DOHH2 (cell line): Measurements from ENCODE around the gene ASL.

Experiments
- EZH2phosphoT487 ChIP-seq: fragments of 200-600 bp; sonication (generic); IDR thresholded peaks from 2 replicates; pipeline ENCODE4 v1.6.1; 2017; ENCODE audit warnings: borderline replicate concordance, mild to moderate bottlenecking, antibody characterized with exemption, low read length, moderate library complexity, mixed read lengths
- TF ChIP-seq, protein P1 (sequence below): fragments of 200-600 bp; sonication (generic); IDR thresholded peaks from one replicate; pipeline ENCODE4 v1.5.1; 2014; ENCODE audit warnings: antibody characterized with exemption, mild to moderate bottlenecking, low read depth, low read length; ENCODE audit not compliant: poor library complexity, severe bottlenecking

DNA sequence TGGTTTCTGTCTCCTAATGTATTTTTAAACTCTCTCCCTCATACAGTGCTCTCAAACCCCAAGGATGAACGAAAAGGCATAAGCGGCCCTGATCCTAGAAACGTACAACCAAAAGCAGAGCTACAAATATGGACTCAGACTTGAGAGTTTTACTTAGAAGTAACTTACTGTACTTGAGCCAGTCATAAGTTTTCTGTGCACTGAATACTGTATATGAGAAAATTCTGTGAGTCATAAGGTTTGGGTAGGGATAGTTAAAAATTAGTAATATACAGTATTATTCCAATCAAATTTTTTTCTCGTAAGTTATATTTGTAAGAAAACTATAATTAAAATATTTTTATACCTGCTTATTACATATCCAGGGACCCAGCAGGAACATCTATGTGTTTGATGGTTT lies 5.9 kb upstream of the ASL start:
- TF ChIP-seq, protein P1, sequence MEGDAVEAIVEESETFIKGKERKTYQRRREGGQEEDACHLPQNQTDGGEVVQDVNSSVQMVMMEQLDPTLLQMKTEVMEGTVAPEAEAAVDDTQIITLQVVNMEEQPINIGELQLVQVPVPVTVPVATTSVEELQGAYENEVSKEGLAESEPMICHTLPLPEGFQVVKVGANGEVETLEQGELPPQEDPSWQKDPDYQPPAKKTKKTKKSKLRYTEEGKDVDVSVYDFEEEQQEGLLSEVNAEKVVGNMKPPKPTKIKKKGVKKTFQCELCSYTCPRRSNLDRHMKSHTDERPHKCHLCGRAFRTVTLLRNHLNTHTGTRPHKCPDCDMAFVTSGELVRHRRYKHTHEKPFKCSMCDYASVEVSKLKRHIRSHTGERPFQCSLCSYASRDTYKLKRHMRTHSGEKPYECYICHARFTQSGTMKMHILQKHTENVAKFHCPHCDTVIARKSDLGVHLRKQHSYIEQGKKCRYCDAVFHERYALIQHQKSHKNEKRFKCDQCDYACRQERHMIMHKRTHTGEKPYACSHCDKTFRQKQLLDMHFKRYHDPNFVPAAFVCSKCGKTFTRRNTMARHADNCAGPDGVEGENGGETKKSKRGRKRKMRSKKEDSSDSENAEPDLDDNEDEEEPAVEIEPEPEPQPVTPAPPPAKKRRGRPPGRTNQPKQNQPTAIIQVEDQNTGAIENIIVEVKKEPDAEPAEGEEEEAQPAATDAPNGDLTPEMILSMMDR = no peak
- TF ChIP-seq EZH2phosphoT487 = no peak
